Endothelial cell of umbilical vein (primary cell): Measurements from ENCODE around the gene LHPP. TPM values are rescaled to one million over a fixed set of nuclear protein-coding genes. Genes with fewer than 3 reads are reported as not detected.

ENCODE experiments used
- BruUV-seq: library from RNA; stranded (reverse); fragments of 400-500 nt; replicated peaks from 2 replicates; lab custom pipeline; 2021; lab: Mats Ljungman, UMichigan
- CTCF ChIA-PET: fragments of 300-600, 350-600 bp; sonication (Branson Sonifier 250); formaldehyde crosslinking; loops from one replicate; lab custom pipeline; 2021; ENCODE audit warnings: antibody characterized with exemption, inconsistent platforms; lab: Charles Lee
- POLR2A ChIA-PET: fragments of 300-600, 350-600 bp; sonication (Branson Sonifier 250); formaldehyde crosslinking; loops from one replicate; lab custom pipeline; 2021; ENCODE audit warnings: antibody characterized with exemption, inconsistent platforms; lab: Charles Lee
- DNase-seq: peaks from one replicate; pipeline ENCODE4 v3.0.0-alpha.2; 2011; ENCODE audit warnings: low read depth, low spot score
- FAIRE-seq: peaks from 2 replicates; lab custom pipeline; 2011; peaks lifted over from hg19 to GRCh38; lab: Jason Lieb, UNC
- H2AFZ ChIP-seq: 2 replicates; pipeline ENCODE4 v1.6.0; 2012; ENCODE audit warnings: low read depth, low read length, control low read depth, inconsistent platforms
- H3K27ac ChIP-seq: 2 replicates; pipeline ENCODE4 v1.5.1; 2011; ENCODE audit warnings: low read depth, mild to moderate bottlenecking, control low read depth, low read length, moderate library complexity; ENCODE audit not compliant: insufficient read depth
- H3K27me3 ChIP-seq, 2 experiments: 2 replicates each; pipeline versions ENCODE4 v1.6.0 to v1.6.1; 2011; ENCODE audit warnings: low read length in 2 of 2, mixed read lengths in 1 of 2; ENCODE audit not compliant: control insufficient read depth in 2 of 2, insufficient read depth in 2 of 2
- H3K36me3 ChIP-seq, 2 experiments: 2 replicates in 1 of 2; 3 replicates in 1 of 2; pipeline ENCODE4 v1.5.1; 2011; ENCODE audit warnings: low read length in 2 of 2, mild to moderate bottlenecking in 1 of 2, moderate library complexity in 1 of 2; ENCODE audit not compliant: control insufficient read depth in 2 of 2, insufficient read depth in 2 of 2; ENCODE audit errors: extremely low read depth in 1 of 2
- H3K4me1 ChIP-seq: 3 replicates; pipeline ENCODE4 v1.5.1; 2011; ENCODE audit warnings: mild to moderate bottlenecking, low read length; ENCODE audit not compliant: control insufficient read depth, insufficient read depth; ENCODE audit errors: extremely low read depth
- H3K4me2 ChIP-seq: 2 replicates; pipeline ENCODE4 v1.6.1; 2011; ENCODE audit warnings: low read length, control low read depth, mixed read lengths; ENCODE audit not compliant: insufficient read depth
- H3K4me3 ChIP-seq, 3 experiments: fragments of 200-600 bp in 1 of 3; sonication (generic), shearing (Covaris generic) in 1 of 3; replicated peaks in 1 of 3; 2 replicates each; pipeline ENCODE4 v1.5.1; 2011 to 2016; ENCODE audit warnings: control low read depth in 3 of 3, low read length in 3 of 3, mild to moderate bottlenecking in 2 of 3, inconsistent platforms in 1 of 3, low read depth in 1 of 3, moderate library complexity in 1 of 3; ENCODE audit not compliant: insufficient read depth in 1 of 3
- H3K79me2 ChIP-seq: 2 replicates; pipeline ENCODE4 v1.6.0; 2012; ENCODE audit warnings: low read length, inconsistent platforms; ENCODE audit not compliant: control insufficient read depth, insufficient read depth
- H3K9ac ChIP-seq: replicated peaks from 2 replicates; pipeline ENCODE3; 2011; ENCODE audit warnings: low read length, control low read depth; ENCODE audit not compliant: insufficient read depth; ENCODE audit errors: extremely low read depth
- H3K9me1 ChIP-seq: replicated peaks from 3 replicates; pipeline ENCODE4 v1.6.0; 2011; ENCODE audit warnings: mild to moderate bottlenecking, low read length; ENCODE audit not compliant: control insufficient read depth, insufficient read depth; ENCODE audit errors: extremely low read depth
- H3K9me3 ChIP-seq: replicated peaks from 2 replicates; pipeline ENCODE4 v1.5.1; 2012; ENCODE audit warnings: low read length, inconsistent platforms; ENCODE audit not compliant: control insufficient read depth, insufficient read depth
- H4K20me1 ChIP-seq: replicated peaks from 2 replicates; pipeline ENCODE3; 2011; ENCODE audit warnings: mild to moderate bottlenecking, low read length; ENCODE audit not compliant: control insufficient read depth, insufficient read depth; ENCODE audit errors: extremely low read depth
- CTCF ChIP-seq, 2 donors: IDR thresholded peaks; 1 replicate in 1 of 2; 2 replicates in 1 of 2; pipeline ENCODE4 v1.5.1; 2011; ENCODE audit warnings: low read length in 2 of 2, mild to moderate bottlenecking in 2 of 2, moderate library complexity in 2 of 2, control low read depth in 1 of 2, inconsistent platforms in 1 of 2, low read depth in 1 of 2; ENCODE audit not compliant: insufficient read depth in 1 of 2; ENCODE audit errors: extremely low read depth in 1 of 2
- EZH2 ChIP-seq: IDR thresholded peaks from 2 replicates; pipeline ENCODE4 v1.6.1; 2012; ENCODE audit warnings: borderline replicate concordance, low read depth, mild to moderate bottlenecking, moderate library complexity, low read length, inconsistent platforms; ENCODE audit not compliant: severe bottlenecking
- FOS ChIP-seq: IDR thresholded peaks from 2 replicates; pipeline ENCODE4 v1.6.1; 2011; ENCODE audit warnings: mild to moderate bottlenecking, low read length, moderate library complexity, borderline replicate concordance; ENCODE audit not compliant: insufficient read depth
- GATA2 ChIP-seq: IDR thresholded peaks from 2 replicates; pipeline ENCODE4 v1.7.0; 2011; ENCODE audit warnings: low read depth, mild to moderate bottlenecking, moderate library complexity, mixed read lengths, low read length; ENCODE audit not compliant: insufficient read length, insufficient read depth
- JUN ChIP-seq: IDR thresholded peaks from 2 replicates; pipeline ENCODE4 v1.6.1; 2011; ENCODE audit warnings: borderline replicate concordance, low read depth; ENCODE audit not compliant: insufficient read length, insufficient read depth
- MYC ChIP-seq: IDR thresholded peaks from one replicate; pipeline ENCODE4 v1.6.1; 2011; ENCODE audit warnings: mild to moderate bottlenecking, low read depth, low read length
- POLR2A ChIP-seq: IDR thresholded peaks from 2 replicates; pipeline ENCODE4 v1.6.1; 2012; ENCODE audit warnings: low read depth, mild to moderate bottlenecking, control low read depth, low read length
- POLR2AphosphoS5 ChIP-seq: IDR thresholded peaks from 2 replicates; pipeline ENCODE4 v1.6.1; 2012; ENCODE audit warnings: low read depth, mild to moderate bottlenecking, control low read depth, low read length, moderate library complexity; ENCODE audit not compliant: insufficient read depth
- dilution Hi-C: fragments of 300-500 bp; cut with MboI; formaldehyde crosslinking; loops from one replicate; pipeline ENCODE4 v1.15.0; 2019; ENCODE audit warnings: low sequenced_read_pairs; ENCODE audit not compliant: extremely low pct_ligation_motif_present
- intact Hi-C: fragments of 100-400 bp; cut with micrococcal nuclease; formaldehyde crosslinking; loops from one replicate; pipeline ENCODE4 v1.10.0; 2022
- polyA plus RNA-seq, 4 experiments: library from polyadenylated mRNA; depleted of rRNA in 3 of 4; stranded (reverse) in 3 of 4; unstranded in 1 of 4; fragments of >200 nt; gene quantifications; 2 replicates each; pipeline versions ENCODE4 v1.2.1 to v1.2.3, GENCODE V29; 2011 to 2012; ENCODE audit warnings: missing spikeins in 1 of 4
- total RNA-seq: library from RNA; stranded (reverse); gene quantifications from 2 replicates; pipeline ENCODE4 v1.2.3, GENCODE V29; 2021
- TF ChIP-seq, protein P1 (sequence below): IDR thresholded peaks from 2 replicates; pipeline ENCODE4 v1.6.1; 2011; ENCODE audit not compliant: insufficient read depth, insufficient read length

The LHPP gene
- total and polyA plus RNA-seq, 2 donors (not counting 3 experiments of a cell fraction or from before 2014, with no cell fraction given) = 5.8 to 11.2 TPM

GRCh38 chr10:124570646-124571045 lies 109.0 kb downstream of the LHPP start:
- CTCF ChIA-PET = no interaction called here
- Histone ChIP-seq H4K20me1 (no peaks in the 10 kb centered on the region), H3K4me1 (no peaks in the 10 kb centered on the region), H3K27me3 (no peaks in the 10 kb centered on the region), H3K27ac (no peak overlapping the region), H3K36me3 (no peaks in the 10 kb centered on the region), H3K9me1 (no peaks in the 10 kb centered on the region), H3K4me2 (no peak overlapping the region), H3K9ac (no peak overlapping the region), H3K4me3 (no peak overlapping the region), H3K79me2 (no peaks in the 10 kb centered on the region), H2AFZ (no peak overlapping the region), H3K9me3 (no peaks in the 10 kb centered on the region)
- intact Hi-C loops (no loop called here), dilution Hi-C loops (no loop called here)
- TF ChIP-seq JUN (no peak), GATA2 (no peak), EZH2 (no peak), MYC (no peak), POLR2AphosphoS5 (no peak), CTCF (IDR thresholded peaks at IDR 0.05; ENCODE audit: extremely low read depth in 1 of 2, insufficient read depth in 1 of 2, low read depth in 1 of 2, low read length in 2 of 2) (no peak), POLR2A (no peak), FOS (no peak)
- TF ChIP-seq, protein P1, sequence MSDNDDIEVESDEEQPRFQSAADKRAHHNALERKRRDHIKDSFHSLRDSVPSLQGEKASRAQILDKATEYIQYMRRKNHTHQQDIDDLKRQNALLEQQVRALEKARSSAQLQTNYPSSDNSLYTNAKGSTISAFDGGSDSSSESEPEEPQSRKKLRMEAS = no peak
- no TSS peak for BruUV-seq
- FAIRE-seq (no peak), DNase-seq (no peak)
- POLR2A ChIA-PET = no interaction called here
